Measurements from ENCODE around the gene CAPN5. TPM values are rescaled to one million over a fixed set of nuclear protein-coding genes. Genes with fewer than 3 reads are reported as not detected.

CAPN5 gene
- total and polyA plus RNA-seq, 10 of the 15 experiments (the other 5 are each of a cell fraction or from before 2014, with no cell fraction given): 0.02 to 0.33 (median 0.07) TPM; not detected in 3

DNA sequence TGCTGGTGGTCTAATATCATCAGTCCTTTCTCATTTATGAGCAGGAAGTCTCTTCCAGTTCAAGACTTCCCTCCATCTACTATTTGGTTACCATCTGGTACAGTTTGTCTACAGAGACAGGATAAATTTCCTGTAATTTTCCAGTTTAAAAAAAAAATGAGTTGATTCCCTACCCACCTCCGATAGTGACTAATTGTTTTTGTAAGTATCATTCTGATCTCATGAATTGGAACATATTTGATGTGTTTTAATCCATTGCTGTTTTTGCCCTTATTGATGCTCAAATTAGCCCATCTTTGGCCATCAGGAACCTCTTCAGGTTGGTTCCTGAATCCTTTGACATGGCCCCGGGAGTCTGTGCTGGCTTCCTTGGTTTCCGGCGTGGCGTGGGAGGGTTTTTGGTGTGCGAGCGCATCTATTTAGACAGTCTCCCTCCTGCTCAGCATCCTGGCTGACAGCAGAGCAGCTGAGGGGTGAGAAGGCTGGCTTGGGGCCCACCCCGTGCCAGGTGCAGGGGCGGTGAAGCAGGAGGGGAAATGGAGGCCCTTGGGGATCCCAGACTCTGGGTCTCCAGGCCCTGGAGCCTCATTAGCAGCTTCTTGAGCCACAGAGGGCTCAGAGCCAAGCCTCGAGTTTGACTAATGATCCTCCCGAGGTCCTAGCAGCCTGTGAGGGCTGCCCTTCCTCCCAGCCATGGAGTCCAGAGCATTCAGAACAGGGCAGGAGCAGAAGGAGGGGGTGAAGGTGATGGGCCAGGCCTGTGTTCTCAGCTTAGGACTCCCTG is 42.7 kb downstream of the CAPN5 start (continued):
- TF ChIP-seq, protein P1, sequence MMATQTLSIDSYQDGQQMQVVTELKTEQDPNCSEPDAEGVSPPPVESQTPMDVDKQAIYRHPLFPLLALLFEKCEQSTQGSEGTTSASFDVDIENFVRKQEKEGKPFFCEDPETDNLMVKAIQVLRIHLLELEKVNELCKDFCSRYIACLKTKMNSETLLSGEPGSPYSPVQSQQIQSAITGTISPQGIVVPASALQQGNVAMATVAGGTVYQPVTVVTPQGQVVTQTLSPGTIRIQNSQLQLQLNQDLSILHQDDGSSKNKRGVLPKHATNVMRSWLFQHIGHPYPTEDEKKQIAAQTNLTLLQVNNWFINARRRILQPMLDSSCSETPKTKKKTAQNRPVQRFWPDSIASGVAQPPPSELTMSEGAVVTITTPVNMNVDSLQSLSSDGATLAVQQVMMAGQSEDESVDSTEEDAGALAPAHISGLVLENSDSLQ (IDR thresholded peaks at IDR 0.05): no peak
- TF ChIP-seq BCL3 (IDR thresholded peaks at IDR 0.05; ENCODE audit: borderline replicate concordance, insufficient read depth, low read depth, low read length, poor library complexity, severe bottlenecking) (no peak), BRCA1 (IDR thresholded peaks at IDR 0.05; ENCODE audit: low read depth, low read length) (no peak), STAT1 (conservative IDR thresholded peaks at IDR 0.05) (no peak), IRF3 (IDR thresholded peaks at IDR 0.05) (no peak)

- Histone ChIP-seq H3K27ac (ENCODE audit: control insufficient read depth, insufficient read depth) (no peak overlapping the region), H3K9me3 (replicated peaks; ENCODE audit: control insufficient read depth, insufficient read depth, low read length) (no peaks in the 10 kb centered on the region), H3K4me1 (ENCODE audit: control insufficient read depth, insufficient read depth, low read length) (no peaks in the 10 kb centered on the region), H3K27me3 (replicated peaks in 1 of 2; ENCODE audit: control insufficient read depth in 2 of 2, insufficient read depth in 2 of 2, low read length in 1 of 2) (peaks cover 0 to 2% of the 10 kb centered on the region in 2 experiments; a peak in 2 of 4 replicates), H2AFZ (ENCODE audit: control insufficient read depth, low read depth, low read length) (no peak overlapping the region), H3K9ac (ENCODE audit: control insufficient read depth, insufficient read depth, low read length) (no peak overlapping the region), H3K4me3 (no peak overlapping the region), H4K20me1 (ENCODE audit: control insufficient read depth, insufficient read depth) (no peaks in the 10 kb centered on the region), H3K36me3 (ENCODE audit: control insufficient read depth in 2 of 2, insufficient read depth in 2 of 2, low read length in 1 of 2) (no peaks in the 10 kb centered on the region), H3K4me2 (ENCODE audit: control insufficient read depth, insufficient read depth) (no peak overlapping the region), H3K79me2 (ENCODE audit: control insufficient read depth, insufficient read depth, low read length) (no peaks in the 10 kb centered on the region)
- ChIA-PET RAD21 (ENCODE audit: unreplicated experiment) (no interaction called here), SMC1A (ENCODE audit: uncharacterized antibody, unreplicated experiment) (no interaction called here), CTCF (no interaction called here), POLR2A (no interaction called here)
- BruUV-seq (replicated peaks): no TSS peak
- ATAC-seq: no peak
- 45% methylated on average over 6 of the region's 6 CpGs for WGBS (ENCODE audit: insufficient coverage, insufficient replicate concordance, low lambda C conversion rate, missing lambda C conversion rate)
- intact Hi-C loops (cut with micrococcal nuclease; ENCODE audit: unreplicated experiment): no loop called here
- in situ Hi-C loops (cut with MboI): no loop called here
- no peak for DNase-seq (ENCODE audit: low read depth, low spot score)
- FAIRE-seq: no peak
- TF ChIP-seq FOXK2 (IDR thresholded peaks at IDR 0.05) (no peak), YBX1 (IDR thresholded peaks at IDR 0.05) (no peak), MYC (IDR thresholded peaks at IDR 0.05; ENCODE audit: insufficient read depth, insufficient read length, insufficient replicate concordance, low read length, severe bottlenecking) (no peak), CUX1 (IDR thresholded peaks at IDR 0.05; ENCODE audit: insufficient replicate concordance, low read depth, low read length) (no peak), ASH2L (IDR thresholded peaks at IDR 0.05; ENCODE audit: borderline replicate concordance, low read depth) (no peak), POU2F2 (IDR thresholded peaks at IDR 0.05; ENCODE audit: borderline replicate concordance, low read depth, low read length) (no peak), HDAC6 (IDR thresholded peaks at IDR 0.05; ENCODE audit: unreplicated experiment) (no peak)
These were observed 44.1 kb downstream of the CAPN5 start for GRCh38 chr11:77110836-77111235.
